Brain microvascular endothelial cell (primary cell): ENCODE data around the gene IL2.

ENCODE experiments used
- DNase-seq: peaks from one replicate; pipeline ENCODE4 v3.0.0-alpha.2; 2020
- H3K27ac ChIP-seq: fragments of 250-450 bp; sonication (Bioruptor Pico); 2 replicates; pipeline ENCODE4 v1.5.1; 2020; ENCODE audit warnings: mild to moderate bottlenecking, moderate library complexity
- H3K27me3 ChIP-seq: fragments of 250-450 bp; sonication (Bioruptor Pico); replicated peaks from 2 replicates; pipeline ENCODE4 v1.5.1; 2020; ENCODE audit warnings: mild to moderate bottlenecking
- H3K36me3 ChIP-seq: fragments of 250-450 bp; sonication (Bioruptor Pico); replicated peaks from 2 replicates; pipeline ENCODE4 v1.5.1; 2020; ENCODE audit warnings: mild to moderate bottlenecking
- H3K4me3 ChIP-seq: 2 replicates; pipeline ENCODE4 v1.5.1; 2011; ENCODE audit warnings: low read depth, mild to moderate bottlenecking, control low read depth, low read length, moderate library complexity
- CTCF ChIP-seq: IDR thresholded peaks from 2 replicates; pipeline ENCODE4 v1.5.1; 2011; ENCODE audit warnings: low read depth, mild to moderate bottlenecking, moderate library complexity, low read length, control low read depth, inconsistent platforms; ENCODE audit errors: missing control alignments
- in situ Hi-C: cut with HindIII; loops from 2 replicates; pipeline ENCODE4 v1.10.0; 2017; ENCODE audit warnings: low sequenced_read_pairs, low pct_ligation_motif_present

The IL2 gene

GRCh38 chr4:122423246-122423645 is 33.3 kb downstream of the IL2 start:
- Histone ChIP-seq H3K36me3 (no peaks in the 10 kb centered on the region), H3K27me3 (no peaks in the 10 kb centered on the region), H3K27ac (no peak overlapping the region), H3K4me3 (no peak overlapping the region)
- TF ChIP-seq CTCF: no peak
- DNase-seq: no peak
- in situ Hi-C loops: no loop called here

GRCh38 chr4:122412547-122412946 is 44.0 kb downstream of the IL2 start:
- no peaks in the 10 kb centered on the region for H3K27me3 ChIP-seq
- H3K36me3 ChIP-seq: no peaks in the 10 kb centered on the region
- no peak overlapping the region for H3K27ac ChIP-seq
- no peak for DNase-seq
- TF ChIP-seq CTCF: no peak
- no peak overlapping the region for H3K4me3 ChIP-seq
- in situ Hi-C loops: no loop called here

GRCh38 chr4:122403861-122404260 is 52.7 kb downstream of the IL2 start:
- H3K27ac ChIP-seq: no peak overlapping the region
- in situ Hi-C loops: no loop called here
- no peak for DNase-seq
- H3K27me3 ChIP-seq: peaks cover 2% of the 10 kb centered on the region
- no peak overlapping the region for H3K4me3 ChIP-seq
- H3K36me3 ChIP-seq: no peaks in the 10 kb centered on the region
- no peak for TF ChIP-seq CTCF
